Upper lobe of right lung (tissue), 1 donor: ENCODE measurements around the gene TRAF1. TPM values are rescaled to one million over a fixed set of nuclear protein-coding genes. Genes with fewer than 3 reads are reported as not detected.
A peak's percentile ranks its signal among the peaks of the same experiment; 100 is the strongest.

Experiments used
- ATAC-seq: fragments of 200-7000 bp; cut with Tn5 transposase; one replicate; pipeline ENCODE4 v1.9.1; 2020; ENCODE audit warnings: mild to moderate bottlenecking, moderate library complexity
- DNase-seq: peaks from one replicate; pipeline ENCODE4 v3.0.0-alpha.2; 2020
- H3K27ac ChIP-seq: fragments of 200-600 bp; one replicate; pipeline ENCODE4 v1.8.0; 2022
- H3K27me3 ChIP-seq: fragments of 200-600 bp; one replicate; pipeline ENCODE4 v1.8.0; 2022; ENCODE audit warnings: mild to moderate bottlenecking
- H3K36me3 ChIP-seq: fragments of 200-600 bp; one replicate; pipeline ENCODE4 v1.8.0; 2022
- H3K4me1 ChIP-seq: fragments of 200-600 bp; one replicate; pipeline ENCODE4 v1.8.0; 2022
- H3K4me3 ChIP-seq: fragments of 200-600 bp; one replicate; pipeline ENCODE4 v1.8.0; 2022; ENCODE audit warnings: mild to moderate bottlenecking
- H3K9me3 ChIP-seq: fragments of 200-600 bp; one replicate; pipeline ENCODE4 v1.8.0; 2022
- CTCF ChIP-seq: fragments of 200-600 bp; IDR thresholded peaks from one replicate; pipeline ENCODE4 v1.8.0; 2022; ENCODE audit warnings: antibody characterized with exemption
- intact Hi-C: fragments of 100-400 bp; cut with DNase I; formaldehyde crosslinking; loops from one replicate; pipeline ENCODE4 v1.11.0; 2022
- total RNA-seq: library from RNA; stranded (reverse); fragmentation: NEBNext Ultra II Directional; extraction: Animal tissue kit (Norgen Biotek cat#: 25700); gene quantifications from one replicate; pipeline ENCODE4 v1.2.1, GENCODE V29; 2021
- donor health status: DM: no; HTN: yes; CAD: no; lungs with severe emphysema.

TRAF1 gene
- total RNA-seq, 1 donor from 2014 or later: 6.0 TPM

DNA sequence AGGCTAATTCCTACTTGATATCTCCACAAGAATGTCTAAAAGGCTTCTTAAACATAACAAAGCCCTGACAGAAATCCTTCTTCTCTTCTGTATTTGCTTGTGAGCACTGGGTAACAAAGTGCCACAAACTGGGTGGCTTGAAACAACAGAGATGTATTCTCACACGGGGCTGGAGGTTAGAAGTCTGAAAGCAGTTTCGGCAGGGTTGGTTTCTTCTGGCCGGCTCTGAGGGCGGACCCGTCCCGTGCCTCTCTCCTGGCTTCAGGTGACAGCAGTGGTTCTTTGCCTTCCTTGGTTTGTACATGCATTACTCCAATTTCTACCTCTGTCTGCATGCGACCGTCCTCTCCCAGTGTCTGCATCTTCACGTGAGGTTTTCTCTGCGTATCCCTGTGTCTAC, 14.0 kb upstream of the TRAF1 start:
- Histone ChIP-seq H3K27ac (no peak overlapping the region), H3K36me3 (no peaks in the 10 kb centered on the region), H3K4me3 (no peak overlapping the region), H3K4me1 (peaks cover 46% of the 10 kb centered on the region), H3K9me3 (no peaks in the 10 kb centered on the region), H3K27me3 (no peaks in the 10 kb centered on the region)
- ATAC-seq (no peak), DNase-seq (no peak)
- intact Hi-C loops: no loop called here
- no peak for TF ChIP-seq CTCF

DNA sequence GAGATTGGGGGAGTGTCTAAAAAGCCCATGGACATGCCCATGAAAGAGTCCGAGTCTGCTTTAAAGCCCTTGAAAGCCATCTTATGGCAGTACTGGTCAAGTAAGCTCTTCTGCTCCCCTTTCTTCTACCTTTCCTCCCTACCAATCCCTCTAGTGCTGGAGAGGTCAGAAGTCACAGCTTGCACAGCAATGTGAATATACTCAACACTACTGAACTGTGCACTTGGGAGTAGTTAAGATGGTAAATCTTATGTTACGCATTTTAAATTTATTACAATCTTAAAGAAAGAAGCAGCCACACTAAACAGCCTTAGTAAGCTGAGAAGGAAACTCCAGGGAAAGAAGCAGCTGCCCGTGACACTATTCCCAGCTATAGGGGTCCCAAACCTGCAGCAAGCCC, 12.3 kb upstream of the TRAF1 start:
- no peaks in the 10 kb centered on the region for H3K27me3 ChIP-seq
- H3K36me3 ChIP-seq: no peaks in the 10 kb centered on the region
- no peak for ATAC-seq
- no peak overlapping the region for H3K4me3 ChIP-seq
- H3K9me3 ChIP-seq: no peaks in the 10 kb centered on the region
- no peak for TF ChIP-seq CTCF
- intact Hi-C loops: loop anchor here (10.0 kb wide), 1 partner anchor 64 kb away; the partner anchor contains the start of gene PHF19
- no peak for DNase-seq
- peaks cover 63% of the 10 kb centered on the region for H3K4me1 ChIP-seq
- H3K27ac ChIP-seq: no peak overlapping the region

GRCh38 chr9:120937596-120937995, 11.0 kb upstream of the TRAF1 start:
- Histone ChIP-seq H3K4me3 (no peak overlapping the region), H3K36me3 (no peaks in the 10 kb centered on the region), H3K27me3 (no peaks in the 10 kb centered on the region), H3K27ac (peak overlapping the region; percentile 69), H3K4me1 (peaks cover 59% of the 10 kb centered on the region), H3K9me3 (no peaks in the 10 kb centered on the region)
- DNase-seq (no peak), ATAC-seq (peak; percentile 12)
- no peak for TF ChIP-seq CTCF
- intact Hi-C loops: loop anchor here (10.0 kb wide), 1 partner anchor 63 kb away; the partner anchor contains the start of gene PHF19

- TF ChIP-seq CTCF: no peak
- DNase-seq (no peak), ATAC-seq (no peak)
- no peaks in the 10 kb centered on the region for H3K27me3 ChIP-seq
- no peaks in the 10 kb centered on the region for H3K36me3 ChIP-seq
- peaks cover 59% of the 10 kb centered on the region for H3K4me1 ChIP-seq
- no peaks in the 10 kb centered on the region for H3K9me3 ChIP-seq
- intact Hi-C loops: loop anchor here (10.0 kb wide), 1 partner anchor 62 kb away; the partner anchor contains the start of gene PHF19
- H3K4me3 ChIP-seq: no peak overlapping the region
- H3K27ac ChIP-seq: peak overlapping the region; percentile 69
These were observed 10.5 kb upstream of the TRAF1 start for GRCh38 chr9:120937127-120937526.

DNA sequence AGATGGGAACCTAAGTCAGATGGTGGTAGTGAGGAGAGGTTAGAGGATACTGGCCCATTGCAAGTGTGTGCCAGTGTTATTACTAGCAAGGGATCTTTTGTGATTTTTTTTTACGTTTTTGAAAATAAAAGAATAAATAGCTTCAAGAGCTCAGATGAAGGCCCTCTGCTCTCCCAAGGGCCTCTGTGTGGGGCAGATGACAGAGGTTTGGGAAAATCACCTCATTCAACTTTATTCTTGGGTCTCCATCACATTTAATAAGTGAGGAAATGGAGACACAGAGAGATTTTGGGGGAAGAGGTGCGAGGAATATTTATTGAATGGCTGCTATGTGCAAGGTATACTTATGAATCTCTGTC, 10.1 kb upstream of the TRAF1 start:
- H3K36me3 ChIP-seq: no peaks in the 10 kb centered on the region
- peaks cover 59% of the 10 kb centered on the region for H3K4me1 ChIP-seq
- DNase-seq (no peak), ATAC-seq (no peak)
- H3K9me3 ChIP-seq: no peaks in the 10 kb centered on the region
- TF ChIP-seq CTCF: no peak
- H3K4me3 ChIP-seq: no peak overlapping the region
- intact Hi-C loops: loop anchor here (10.0 kb wide), 1 partner anchor 62 kb away; the partner anchor contains the start of gene PHF19
- H3K27me3 ChIP-seq: no peaks in the 10 kb centered on the region
- H3K27ac ChIP-seq: peak overlapping the region; percentile 69
